Gastrocnemius medialis (tissue), 4 donors: ENCODE measurements around the gene ARHGAP26. TPM values are rescaled to one million over a fixed set of nuclear protein-coding genes. Genes with fewer than 3 reads are reported as not detected.
A peak's percentile ranks its signal among the peaks of the same experiment; 100 is the strongest.

Source experiments
- ATAC-seq, 2 donors: fragments of 150-250 bp; one replicate each; pipeline ENCODE4 v1.9.1; 2016
- DNase-seq, 2 donors: peaks; one replicate each; pipeline ENCODE4 v3.0.0-alpha.2; 2019
- H3K27ac ChIP-seq, 4 donors: fragments of 200-600 bp; sonication (generic); 1 replicate in 1 of 4; 2 replicates in 3 of 4; pipeline ENCODE4 v1.5.1; 2016 to 2018; ENCODE audit warnings: mild to moderate bottlenecking in 2 of 4, moderate library complexity in 1 of 4
- H3K27me3 ChIP-seq, 3 donors: fragments of 200-600 bp; sonication (generic) in 2 of 3; 1 replicate in 1 of 3; 2 replicates in 2 of 3; pipeline versions ENCODE4 v1.5.1 to v1.6.0; 2016 to 2019; ENCODE audit warnings: mild to moderate bottlenecking in 1 of 3, moderate library complexity in 1 of 3
- H3K36me3 ChIP-seq, 2 donors: fragments of 200-600 bp; sonication (generic) in 1 of 2; one replicate each; pipeline ENCODE4 v1.5.1; 2017 to 2018
- H3K4me1 ChIP-seq, 2 donors: fragments of 200-600 bp; sonication (generic) in 1 of 2; one replicate each; pipeline ENCODE4 v1.5.1; 2016 to 2017; ENCODE audit warnings: mild to moderate bottlenecking in 2 of 2
- H3K4me3 ChIP-seq, 4 donors: fragments of 200-600 bp; sonication (generic) in 3 of 4; 1 replicate in 1 of 4; 2 replicates in 3 of 4; pipeline ENCODE4 v1.5.1; 2016 to 2019; ENCODE audit warnings: mild to moderate bottlenecking in 2 of 4
- H3K9me3 ChIP-seq, 3 donors: fragments of 200-600 bp; sonication (generic) in 2 of 3; 1 replicate in 1 of 3; 2 replicates in 2 of 3; pipeline ENCODE4 v1.5.1; 2016 to 2019
- CTCF ChIP-seq, 5 experiments: fragments of 450-650 bp in 3 of 5; fragments of 200-600 bp in 2 of 5; sonication (generic) in 2 of 5; IDR thresholded peaks in 4 of 5; conservative IDR thresholded peaks in 1 of 5; 1 replicate in 4 of 5; 2 replicates in 1 of 5; pipeline ENCODE4 v1.5.1; 2016 to 2019; ENCODE audit warnings: antibody characterized with exemption in 5 of 5, mild to moderate bottlenecking in 3 of 5, moderate library complexity in 3 of 5
- POLR2A ChIP-seq, 2 donors: fragments of 450-650 bp; IDR thresholded peaks; one replicate each; pipeline ENCODE4 v1.6.1; 2017; ENCODE audit warnings: antibody characterized with exemption in 2 of 2, mild to moderate bottlenecking in 2 of 2, moderate library complexity in 2 of 2
- in situ Hi-C, 4 donors: fragments of 200-750 bp; cut with MboI; loops; one replicate each; pipeline versions ENCODE4 v1.15.0 to v1.8.0; 2017; ENCODE audit warnings: low sequenced_read_pairs in 4 of 4
- intact Hi-C: fragments of 100-400 bp; cut with DNase I; formaldehyde crosslinking; loops from one replicate; pipeline ENCODE4 v1.15.1; 2023; ENCODE audit warnings: low total_unique reads
- total RNA-seq, 4 donors: library from RNA; depleted of rRNA; stranded (reverse); fragments of >200 nt; gene quantifications; one replicate each; pipeline versions ENCODE4 v1.1.0 to v1.2.3, GENCODE V29; 2016

ARHGAP26 gene
- total RNA-seq, 4 donors from 2014 or later, result 9.1 to 22.4 (median 13.4) TPM

- H3K4me1 ChIP-seq, result peaks cover 14 to 36% of the 10 kb centered on the region in 2 donors
- in situ Hi-C loops, result no loop called here
- peak overlapping the region in 2 of 4 donors; percentile 16 to 29 for H3K4me3 ChIP-seq
- DNase-seq, result no peak
- peaks cover 0 to 3% of the 10 kb centered on the region in 2 donors for H3K36me3 ChIP-seq
- intact Hi-C loops, result no loop called here
- peak in 1 of 2 donors; percentile 29 for ATAC-seq
- H3K27ac ChIP-seq, result peak overlapping the region in 3 of 4 donors; percentile 55 to 71 (median 57)
- no peaks in the 10 kb centered on the region for H3K9me3 ChIP-seq
- no peaks in the 10 kb centered on the region for H3K27me3 ChIP-seq
- TF ChIP-seq POLR2A (IDR thresholded peaks at IDR 0.05) (no peak), CTCF (IDR thresholded peaks at IDR 0.05 in 4 of 5, conservative IDR thresholded peaks at IDR 0.05 in 1 of 5) (no peak)
Observed at GRCh38 chr5:143220748-143221251, 450.6 kb downstream of the ARHGAP26 start.

- no peak overlapping the region for H3K4me3 ChIP-seq
- no peaks in the 10 kb centered on the region for H3K36me3 ChIP-seq
- no peak overlapping the region for H3K27ac ChIP-seq
- TF ChIP-seq POLR2A (IDR thresholded peaks at IDR 0.05), result no peak
- no peak for TF ChIP-seq CTCF (IDR thresholded peaks at IDR 0.05 in 4 of 5, conservative IDR thresholded peaks at IDR 0.05 in 1 of 5)
- no peaks in the 10 kb centered on the region for H3K27me3 ChIP-seq
- no peaks in the 10 kb centered on the region for H3K9me3 ChIP-seq
- peaks cover 11 to 41% of the 10 kb centered on the region in 2 donors for H3K4me1 ChIP-seq
- in situ Hi-C loops (no loop called here), intact Hi-C loops (no loop called here)
- ATAC-seq (no peak), DNase-seq (no peak)
Observed at GRCh38 chr5:143222287-143223231, 452.4 kb downstream of the ARHGAP26 start.

GRCh38 chr5:143224672-143225071 is 454.5 kb downstream of the ARHGAP26 start:
- Histone ChIP-seq H3K27me3 (no peaks in the 10 kb centered on the region), H3K9me3 (no peaks in the 10 kb centered on the region), H3K4me1 (peaks cover 16 to 48% of the 10 kb centered on the region in 2 donors), H3K36me3 (no peaks in the 10 kb centered on the region), H3K27ac (no peak overlapping the region), H3K4me3 (no peak overlapping the region)
- in situ Hi-C loops (no loop called here), intact Hi-C loops (no loop called here)
- TF ChIP-seq CTCF (IDR thresholded peaks at IDR 0.05 in 4 of 5, conservative IDR thresholded peaks at IDR 0.05 in 1 of 5) (no peak), POLR2A (IDR thresholded peaks at IDR 0.05) (no peak)
- DNase-seq (no peak), ATAC-seq (no peak)

GRCh38 chr5:143225511-143225910 is 455.3 kb downstream of the ARHGAP26 start:
- H3K4me3 ChIP-seq, result no peak overlapping the region
- no peaks in the 10 kb centered on the region for H3K36me3 ChIP-seq
- H3K9me3 ChIP-seq, result no peaks in the 10 kb centered on the region
- peaks cover 19 to 49% of the 10 kb centered on the region in 2 donors for H3K4me1 ChIP-seq
- H3K27ac ChIP-seq, result peak overlapping the region in 1 of 4 donors; percentile 23
- TF ChIP-seq POLR2A (IDR thresholded peaks at IDR 0.05) (no peak), CTCF (IDR thresholded peaks at IDR 0.05 in 4 of 5, conservative IDR thresholded peaks at IDR 0.05 in 1 of 5) (no peak)
- in situ Hi-C loops, result no loop called here
- H3K27me3 ChIP-seq, result no peaks in the 10 kb centered on the region
- ATAC-seq, result no peak
- no peak for DNase-seq
- intact Hi-C loops, result no loop called here
